H9 (cell line): Measurements from ENCODE around the gene GGA1. TPM values are rescaled to one million over a fixed set of nuclear protein-coding genes. Genes with fewer than 3 reads are reported as not detected.

Experiments used
- DNase-seq: peaks from one replicate; pipeline ENCODE4 v3.0.0-alpha.2; 2017
- H2AFZ ChIP-seq: one replicate; pipeline ENCODE4 v1.6.1; 2013; ENCODE audit warnings: mild to moderate bottlenecking, low read length, control low read depth, moderate library complexity
- H2AK5ac ChIP-seq: 2 replicates; pipeline ENCODE4 v1.6.1; 2013; ENCODE audit warnings: low read length, control low read depth, mixed read lengths; ENCODE audit not compliant: insufficient read length
- H2BK120ac ChIP-seq: one replicate; pipeline ENCODE4 v1.6.1; 2013; ENCODE audit warnings: low read depth, mild to moderate bottlenecking, low read length, control low read depth, inconsistent platforms; ENCODE audit not compliant: poor library complexity, severe bottlenecking
- H2BK12ac ChIP-seq: 2 replicates; pipeline ENCODE4 v1.6.1; 2013; ENCODE audit warnings: low read length, control low read depth, mixed read lengths, low read depth; ENCODE audit not compliant: insufficient read length
- H2BK15ac ChIP-seq: 2 replicates; pipeline ENCODE4 v1.6.1; 2013; ENCODE audit warnings: low read depth, low read length, control low read depth
- H2BK20ac ChIP-seq: one replicate; pipeline ENCODE4 v1.6.1; 2013; ENCODE audit warnings: low read depth, mild to moderate bottlenecking, low read length, control low read depth, inconsistent platforms; ENCODE audit not compliant: poor library complexity, severe bottlenecking
- H2BK5ac ChIP-seq: 2 replicates; pipeline ENCODE4 v1.6.1; 2013; ENCODE audit warnings: low read length, control low read depth, mixed read lengths; ENCODE audit not compliant: insufficient read length
- H3K14ac ChIP-seq: 2 replicates; pipeline ENCODE4 v1.6.1; 2013; ENCODE audit warnings: low read length, control low read depth; ENCODE audit not compliant: insufficient read depth
- H3K18ac ChIP-seq: 2 replicates; pipeline ENCODE4 v1.6.1; 2013; ENCODE audit warnings: low read depth, mild to moderate bottlenecking, mixed read lengths, low read length, control low read depth; ENCODE audit not compliant: insufficient read length
- H3K23ac ChIP-seq: 2 replicates; pipeline ENCODE4 v1.6.1; 2013; ENCODE audit warnings: low read length, control low read depth, mixed read lengths, low read depth; ENCODE audit not compliant: insufficient read length
- H3K23me2 ChIP-seq: 2 replicates; pipeline ENCODE4 v1.6.1; 2013; ENCODE audit warnings: low read depth, mild to moderate bottlenecking, mixed read lengths, low read length, control low read depth; ENCODE audit not compliant: insufficient read length, poor library complexity, severe bottlenecking
- H3K27ac ChIP-seq: 2 replicates; pipeline ENCODE4 v1.5.1; 2013; ENCODE audit warnings: low read length, control low read depth, mixed read lengths, low read depth; ENCODE audit not compliant: insufficient read length
- H3K27me3 ChIP-seq: 2 replicates; pipeline ENCODE4 v1.6.1; 2013; ENCODE audit warnings: low read length, control low read depth, inconsistent platforms; ENCODE audit not compliant: insufficient read depth
- H3K4ac ChIP-seq: 2 replicates; pipeline ENCODE4 v1.6.1; 2013; ENCODE audit warnings: low read depth, mild to moderate bottlenecking, control low read depth, inconsistent platforms, low read length, moderate library complexity
- H3K4me1 ChIP-seq: 2 replicates; pipeline ENCODE4 v1.6.1; 2013; ENCODE audit warnings: low read length, control low read depth, inconsistent platforms; ENCODE audit not compliant: insufficient read depth
- H3K4me2 ChIP-seq: 2 replicates; pipeline ENCODE4 v1.6.1; 2013; ENCODE audit warnings: low read length, control low read depth, mixed read lengths; ENCODE audit not compliant: insufficient read length, insufficient read depth
- H3K56ac ChIP-seq: 2 replicates; pipeline ENCODE4 v1.6.1; 2013; ENCODE audit warnings: low read depth, mild to moderate bottlenecking, mixed read lengths, low read length, control low read depth; ENCODE audit not compliant: insufficient read length
- H3K79me1 ChIP-seq: 2 replicates; pipeline ENCODE4 v1.6.1; 2013; ENCODE audit warnings: low read depth, mild to moderate bottlenecking, moderate library complexity, low read length, control low read depth, inconsistent platforms; ENCODE audit not compliant: insufficient read depth, poor library complexity, severe bottlenecking
- H3K79me2 ChIP-seq: 2 replicates; pipeline ENCODE4 v1.6.1; 2013; ENCODE audit warnings: low read length, control low read depth, inconsistent platforms; ENCODE audit not compliant: insufficient read depth
- H3K9ac ChIP-seq: 2 replicates; pipeline ENCODE4 v1.6.1; 2013; ENCODE audit warnings: low read length, control low read depth, mixed read lengths; ENCODE audit not compliant: insufficient read length; ENCODE audit errors: extremely low read depth
- H3K9me3 ChIP-seq: one replicate; pipeline ENCODE4 v1.6.1; 2013; ENCODE audit warnings: low read depth, low read length, inconsistent platforms; ENCODE audit not compliant: control insufficient read depth
- H3T11ph ChIP-seq: one replicate; pipeline ENCODE4 v1.6.1; 2013; ENCODE audit warnings: mild to moderate bottlenecking, low read length, control low read depth, inconsistent platforms
- H4K20me1 ChIP-seq: one replicate; pipeline ENCODE4 v1.6.1; 2013; ENCODE audit not compliant: control insufficient read depth, insufficient read length, insufficient read depth
- H4K5ac ChIP-seq: 2 replicates; pipeline ENCODE4 v1.6.1; 2013; ENCODE audit warnings: low read depth, mild to moderate bottlenecking, mixed read lengths, low read length, control low read depth; ENCODE audit not compliant: insufficient read length
- H4K8ac ChIP-seq: replicated peaks from 2 replicates; pipeline ENCODE4 v1.6.1; 2013; ENCODE audit warnings: low read length, control low read depth, mixed read lengths, low read depth; ENCODE audit not compliant: insufficient read length
- H4K91ac ChIP-seq: 2 replicates; pipeline ENCODE4 v1.6.1; 2013; ENCODE audit warnings: low read depth, mild to moderate bottlenecking, moderate library complexity, mixed read lengths, low read length, control low read depth; ENCODE audit not compliant: insufficient read length
- H3K27ac Mint-ChIP-seq, 3 experiments: 2 replicates in 2 of 3; 3 replicates in 1 of 3; pipeline ENCODE4 v1.8.0; 2020 to 2021; ENCODE audit warnings: mixed read lengths in 3 of 3, mild to moderate bottlenecking in 1 of 3, moderate library complexity in 1 of 3
- H3K27me3 Mint-ChIP-seq: 2 replicates; pipeline ENCODE4 v1.8.0; 2021; ENCODE audit warnings: low read depth, mild to moderate bottlenecking, moderate library complexity, mixed read lengths
- H3K36me3 Mint-ChIP-seq, 3 experiments: 2 replicates in 2 of 3; 3 replicates in 1 of 3; pipeline ENCODE4 v1.8.0; 2020 to 2021; ENCODE audit warnings: low read depth in 3 of 3, mixed read lengths in 3 of 3; ENCODE audit not compliant: insufficient read depth in 1 of 3
- H3K4me1 Mint-ChIP-seq, 2 experiments: 2 replicates each; pipeline ENCODE4 v1.8.0; 2020; ENCODE audit warnings: mixed read lengths in 2 of 2
- H3K4me3 Mint-ChIP-seq, 2 experiments: 2 replicates in 1 of 2; 3 replicates in 1 of 2; pipeline ENCODE4 v1.8.0; 2020 to 2021; ENCODE audit warnings: mild to moderate bottlenecking in 2 of 2, mixed read lengths in 2 of 2, moderate library complexity in 1 of 2
- H3K9me3 Mint-ChIP-seq, 2 experiments: 2 replicates in 1 of 2; 3 replicates in 1 of 2; pipeline ENCODE4 v1.8.0; 2020; ENCODE audit warnings: mild to moderate bottlenecking in 2 of 2, mixed read lengths in 2 of 2, moderate library complexity in 1 of 2
- CTCF ChIP-seq: fragments of 200-600 bp; sonication (generic); conservative IDR thresholded peaks from 3 replicates; pipeline ENCODE4 v1.8.0; 2021; ENCODE audit warnings: antibody characterized with exemption, mild to moderate bottlenecking
- WGBS: extraction: QIAGEN DNeasy Blood & Tissue Kit; methylation state at CpG from one replicate; pipeline ENCODE4 v1.1.7; 2013; ENCODE audit warnings: missing lambda C conversion rate, low lambda C conversion rate, mixed read lengths; ENCODE audit not compliant: insufficient read length; ENCODE audit errors: extremely low coverage; 5-methylcytosine and 5-hydroxymethylcytosine counted together
- total RNA-seq: library from RNA; stranded (reverse); gene quantifications from 2 replicates; pipeline ENCODE4 v1.2.1, GENCODE V29; 2021

GGA1 gene
- total RNA-seq, 1 experiment from 2014 or later = 61.7 TPM

DNA sequence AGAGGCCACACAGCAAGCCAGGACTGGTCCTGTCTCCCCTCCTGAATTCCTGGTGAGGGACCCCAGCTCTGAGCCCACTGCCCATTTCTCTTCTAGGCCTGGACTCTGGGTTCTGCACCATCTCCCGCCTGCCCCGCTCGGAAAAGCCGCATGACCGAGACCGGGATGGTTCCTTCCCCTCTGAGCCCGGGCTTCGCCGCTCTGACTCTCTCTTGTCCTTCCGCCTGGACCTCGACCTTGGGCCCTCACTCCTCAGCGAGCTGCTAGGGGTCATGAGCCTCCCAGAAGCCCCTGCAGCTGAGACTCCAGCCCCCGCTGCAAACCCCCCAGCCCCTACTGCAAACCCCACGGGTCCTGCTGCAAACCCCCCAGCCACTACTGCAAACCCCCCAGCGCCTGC, 40.6 kb upstream of the GGA1 start:
- peaks cover 38 to 42% of the 10 kb centered on the region in 2 experiments for H3K4me1 Mint-ChIP-seq
- peaks cover 0 to 12% (median 0%) of the 10 kb centered on the region in 3 experiments; a peak in 4 of 7 replicates for H3K36me3 Mint-ChIP-seq
- no peaks in the 10 kb centered on the region; the same call in 1 of the 2 replicates for H3K79me2 ChIP-seq

More for the DNA sequence above, 40.6 kb upstream of the GGA1 start:
- no peak overlapping the region for H2AFZ ChIP-seq
- H3K14ac ChIP-seq = no peak overlapping the region; the same call in 1 of the 2 replicates
- H4K91ac ChIP-seq = no peak overlapping the region
- H3K9ac ChIP-seq = no peak overlapping the region
- H2BK12ac ChIP-seq = no peak overlapping the region
- peak; percentile 28 for DNase-seq
- no peak overlapping the region for H2BK5ac ChIP-seq
- no peak overlapping the region for H4K8ac ChIP-seq
- no peaks in the 10 kb centered on the region for H3K9me3 ChIP-seq
- peaks cover 8% of the 10 kb centered on the region for H3K4me1 ChIP-seq
- H4K5ac ChIP-seq = no peak overlapping the region
- no peaks in the 10 kb centered on the region for H3K27me3 ChIP-seq
- H3K79me1 ChIP-seq = no peaks in the 10 kb centered on the region
- no peak overlapping the region for H2AK5ac ChIP-seq
- H3K56ac ChIP-seq = no peak overlapping the region
- H3K4me3 Mint-ChIP-seq = no peak overlapping the region
- no peak overlapping the region for H3T11ph ChIP-seq
- H3K9me3 Mint-ChIP-seq = no peaks in the 10 kb centered on the region; a peak in 1 of 5 replicates
- no peak overlapping the region for H3K18ac ChIP-seq
- no peak overlapping the region for H3K27ac Mint-ChIP-seq
- no peak overlapping the region for H2BK120ac ChIP-seq
- no peaks in the 10 kb centered on the region for H3K23me2 ChIP-seq
- H3K27ac ChIP-seq = no peak overlapping the region
- H3K4ac ChIP-seq = no peak overlapping the region
- no peak for TF ChIP-seq CTCF
- no peak overlapping the region for H3K23ac ChIP-seq
- H3K4me2 ChIP-seq = no peak overlapping the region
- no CpG with 5 or more reads among the region's 15 CpGs for WGBS
- H4K20me1 ChIP-seq = no peaks in the 10 kb centered on the region
- H2BK20ac ChIP-seq = no peak overlapping the region
- peaks cover 3% of the 10 kb centered on the region; the same call in 1 of the 2 replicates for H3K27me3 Mint-ChIP-seq
- H2BK15ac ChIP-seq = no peak overlapping the region
